ENCODE data around the gene LRMDA.

Gene LRMDA

GRCh38 chr10:76336213-76336963 lies 905.0 kb downstream of the LRMDA start:
- no peak for DNase-seq

GRCh38 chr10:76337641-76338040 lies 906.2 kb downstream of the LRMDA start:
- no peak for DNase-seq

DNA sequence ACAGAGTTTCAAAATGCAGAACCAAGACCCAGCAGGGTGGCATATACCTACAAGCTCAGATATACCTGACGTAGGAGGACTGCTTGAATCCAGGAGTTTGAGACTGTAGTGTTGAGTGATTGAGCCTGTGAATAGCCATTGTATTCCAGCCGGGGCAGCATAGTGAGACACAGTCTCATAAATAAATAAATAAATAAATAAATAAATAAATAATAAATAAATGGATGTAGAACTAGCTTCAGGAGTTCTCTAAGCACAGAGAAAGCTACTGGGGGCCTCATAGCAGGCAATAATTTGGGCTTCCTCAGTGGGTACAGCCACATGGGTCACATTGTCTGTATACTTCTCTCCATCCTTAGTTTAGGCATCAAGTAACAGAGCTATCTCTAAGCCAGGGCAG lies 906.8 kb downstream of the LRMDA start:
- DNase-seq = no peak

DNA sequence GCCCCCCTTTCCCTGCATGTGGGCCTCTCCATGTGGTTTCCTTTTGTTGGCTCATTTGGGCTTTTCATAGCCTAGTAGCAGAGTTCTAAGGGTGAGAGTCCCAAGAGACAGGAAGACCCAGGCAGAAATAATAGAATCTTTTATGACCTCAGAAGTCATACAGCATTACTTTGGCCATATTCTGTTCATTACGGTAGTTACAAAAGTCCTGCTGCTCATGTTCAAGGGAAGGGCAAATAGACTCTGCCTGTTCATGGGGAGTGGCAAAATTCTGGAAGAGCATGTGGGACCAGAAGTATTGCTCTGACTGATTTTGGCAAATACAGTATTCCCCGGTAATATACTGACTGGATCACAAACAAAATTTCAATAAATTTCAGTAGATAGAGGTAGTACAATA lies 910.3 kb downstream of the LRMDA start:
- DNase-seq = no peak

GRCh38 chr10:76342996-76343395 lies 911.6 kb downstream of the LRMDA start:
- DNase-seq = no peak

- DNase-seq = no peak
These were observed 916.4 kb downstream of the LRMDA start for GRCh38 chr10:76347832-76348231.

- no peak for DNase-seq
These were observed 919.2 kb downstream of the LRMDA start for GRCh38 chr10:76350583-76350982.

- no peak for DNase-seq
These were observed 920.9 kb downstream of the LRMDA start for GRCh38 chr10:76352300-76352699.

- DNase-seq = no peak
These were observed 921.9 kb downstream of the LRMDA start for GRCh38 chr10:76353237-76353851.

DNA sequence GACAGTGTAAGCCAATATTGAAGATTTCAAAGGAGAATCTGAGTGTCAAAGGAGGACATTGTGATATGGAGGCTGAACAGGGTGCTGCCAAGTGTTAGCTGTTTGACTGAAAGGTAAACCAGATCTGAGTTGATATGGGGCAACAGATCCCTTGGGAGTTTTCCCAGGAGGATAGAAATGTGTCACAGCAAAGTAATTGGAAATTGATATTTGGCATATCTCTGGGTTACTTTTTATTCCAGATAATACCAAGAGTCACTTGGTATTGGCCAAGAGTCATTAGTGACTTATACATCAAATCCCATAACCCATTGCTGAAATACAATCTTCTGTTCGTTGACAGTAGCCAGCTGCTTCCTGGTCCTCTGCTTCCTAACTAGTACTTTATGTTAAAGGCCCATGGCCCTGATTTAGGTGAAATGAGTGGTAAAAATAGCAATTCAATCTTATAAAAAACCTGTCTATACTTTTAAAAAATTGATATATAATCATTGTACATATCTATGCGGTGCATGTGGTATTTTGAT lies 922.9 kb downstream of the LRMDA start:
- DNase-seq = no peak

- no peak for DNase-seq
These were observed 923.5 kb downstream of the LRMDA start for GRCh38 chr10:76354921-76355320.

- DNase-seq = no peak
These were observed 925.1 kb downstream of the LRMDA start for GRCh38 chr10:76356557-76356956.

- no peak for DNase-seq
These were observed 926.4 kb downstream of the LRMDA start for GRCh38 chr10:76357726-76358415.

DNA sequence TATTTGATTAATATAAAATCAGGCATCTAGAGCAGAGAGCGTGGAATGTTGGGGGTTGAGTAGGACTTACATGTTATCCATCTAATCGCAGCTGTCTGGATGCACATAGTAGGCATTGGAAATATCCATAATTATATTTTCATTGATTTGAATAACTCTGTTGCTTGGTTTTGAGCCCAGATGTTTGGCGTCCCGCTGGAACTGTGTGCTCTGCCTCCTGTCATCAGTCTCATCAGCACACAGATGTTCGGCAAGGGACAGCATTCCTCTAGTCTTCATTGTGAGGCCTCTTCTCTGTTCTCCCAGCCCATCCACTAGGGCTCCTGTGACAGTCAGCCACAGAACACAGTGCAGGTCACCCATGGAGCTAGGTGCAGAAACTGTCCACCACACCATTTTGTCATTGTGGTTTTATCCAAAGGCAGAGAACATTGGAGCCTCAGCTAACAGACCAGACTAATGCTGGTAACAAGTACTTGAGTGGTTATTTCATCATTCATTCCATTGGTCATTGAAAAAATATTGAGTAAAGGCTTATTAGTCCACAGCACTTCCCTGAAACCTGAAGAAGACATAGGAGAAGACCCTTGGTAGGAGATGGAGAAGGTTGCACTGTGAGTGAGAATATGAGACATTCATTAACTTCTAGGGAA lies 927.4 kb downstream of the LRMDA start:
- DNase-seq = no peak

DNA sequence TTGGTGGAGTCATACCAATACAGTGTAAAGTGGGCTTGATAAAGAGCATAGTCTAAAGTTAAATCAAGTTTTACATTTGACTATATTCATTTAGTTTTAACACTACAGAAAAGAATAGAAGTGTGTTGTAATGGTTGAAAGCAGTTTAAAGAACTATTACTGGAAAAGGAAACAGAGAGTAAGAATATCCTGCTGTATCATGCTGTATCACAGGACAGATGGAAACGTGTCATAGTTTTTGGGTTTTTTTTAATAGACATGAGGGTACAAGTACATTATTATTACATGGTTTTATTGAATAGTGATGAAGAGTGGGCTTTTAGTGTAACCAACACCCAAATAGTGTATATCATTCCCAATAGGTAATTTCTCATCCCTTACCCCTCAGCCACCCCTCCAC lies 944.3 kb downstream of the LRMDA start:
- DNase-seq = no peak

- no peak for DNase-seq
These were observed 951.0 kb downstream of the LRMDA start for GRCh38 chr10:76382381-76382851.

- no peak for DNase-seq
These were observed 957.0 kb downstream of the LRMDA start for GRCh38 chr10:76388321-76389023.

- DNase-seq = no peak
These were observed 962.7 kb downstream of the LRMDA start for GRCh38 chr10:76393875-76394706.

- DNase-seq = no peak
These were observed 963.3 kb downstream of the LRMDA start for GRCh38 chr10:76394707-76395042.

DNA sequence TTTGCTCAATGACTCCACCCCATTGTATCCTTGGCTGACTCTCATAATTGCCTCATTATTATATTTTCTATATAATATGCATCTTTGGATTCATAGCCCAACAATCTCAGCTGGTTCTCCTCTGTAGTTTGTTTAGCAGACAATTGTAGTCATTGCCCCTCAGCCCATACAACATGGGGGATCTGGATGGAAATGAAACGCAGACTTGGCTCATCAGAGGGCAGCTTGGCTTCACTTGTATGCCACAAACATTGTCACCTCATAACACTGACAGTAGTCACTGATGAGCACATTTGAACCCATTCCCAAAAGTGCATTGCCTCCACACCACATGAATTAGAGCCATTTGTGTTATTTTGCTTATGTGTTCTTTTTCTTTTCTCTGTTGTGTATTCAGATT lies 963.8 kb downstream of the LRMDA start:
- no peak for DNase-seq

DNA sequence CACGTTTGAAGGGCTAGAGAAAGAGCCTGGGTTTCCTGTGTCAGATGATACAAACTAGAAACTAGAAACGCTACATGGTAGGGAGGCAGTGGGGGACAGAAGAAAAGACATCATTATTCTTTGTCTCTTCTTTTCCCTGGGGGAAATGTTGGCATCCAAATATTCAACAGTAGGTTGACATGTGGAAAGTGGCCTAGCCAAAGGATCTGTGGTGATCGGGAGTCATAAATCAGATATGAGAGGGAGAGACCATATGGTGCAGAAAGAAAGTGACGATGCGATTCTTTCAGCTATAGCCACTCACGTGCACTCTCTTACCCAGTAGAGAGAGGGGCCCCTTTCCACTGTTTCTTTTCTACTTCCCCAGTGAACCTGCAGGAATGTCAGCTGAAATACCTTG lies 964.7 kb downstream of the LRMDA start:
- no peak for DNase-seq
